Tibial nerve (tissue), 4 donors: ENCODE measurements around the gene QRFP.

Experiments used
- EP300 ChIP-seq, 2 donors: sonication (generic); formaldehyde crosslinking; IDR thresholded peaks; one replicate each; pipeline ENCODE4 v1.6.1; 2017; ENCODE audit warnings: antibody characterized with exemption in 2 of 2, mild to moderate bottlenecking in 1 of 2
- POLR2A ChIP-seq, 2 donors: fragments of 450-650 bp; IDR thresholded peaks; one replicate each; pipeline ENCODE4 v1.6.1; 2017; ENCODE audit warnings: antibody characterized with exemption in 2 of 2, mild to moderate bottlenecking in 2 of 2, moderate library complexity in 2 of 2
- TF ChIP-seq, protein P1 (sequence below), 5 experiments: fragments of 200-600 bp in 3 of 5; fragments of 450-650 bp in 2 of 5; sonication (generic) in 3 of 5; IDR thresholded peaks; one replicate each; pipeline ENCODE4 v1.5.1; 2016 to 2019; ENCODE audit warnings: antibody characterized with exemption in 5 of 5, mild to moderate bottlenecking in 3 of 5, moderate library complexity in 2 of 5

DNA sequence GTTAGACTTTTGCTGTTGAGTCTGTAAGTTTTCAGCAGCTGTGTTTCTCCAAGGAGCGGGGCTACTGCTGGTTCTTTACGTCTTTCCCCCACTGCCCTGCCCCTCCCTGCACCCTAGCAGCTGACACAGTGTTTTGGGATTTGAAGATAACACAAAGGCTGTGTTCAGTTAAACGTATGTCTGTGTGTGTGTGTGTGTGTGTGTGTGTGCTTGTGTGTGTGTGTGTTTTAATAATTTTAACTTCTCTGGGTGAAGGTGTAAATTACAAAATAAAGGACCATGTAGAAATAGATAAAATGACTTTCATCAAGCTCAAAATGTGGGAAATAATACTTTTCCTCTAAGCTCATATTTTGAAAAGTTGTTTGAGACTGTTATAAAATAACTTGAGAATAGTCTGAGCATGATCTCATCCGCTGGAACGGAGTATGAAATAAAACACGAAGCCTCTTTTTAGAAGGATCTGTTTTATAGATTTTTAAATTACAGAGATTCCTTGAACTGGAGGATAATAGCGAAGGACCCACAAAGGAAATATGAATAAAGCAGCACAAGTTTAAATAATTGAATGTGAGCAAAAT, 50.6 kb downstream of the QRFP start:
- TF ChIP-seq, protein P1, sequence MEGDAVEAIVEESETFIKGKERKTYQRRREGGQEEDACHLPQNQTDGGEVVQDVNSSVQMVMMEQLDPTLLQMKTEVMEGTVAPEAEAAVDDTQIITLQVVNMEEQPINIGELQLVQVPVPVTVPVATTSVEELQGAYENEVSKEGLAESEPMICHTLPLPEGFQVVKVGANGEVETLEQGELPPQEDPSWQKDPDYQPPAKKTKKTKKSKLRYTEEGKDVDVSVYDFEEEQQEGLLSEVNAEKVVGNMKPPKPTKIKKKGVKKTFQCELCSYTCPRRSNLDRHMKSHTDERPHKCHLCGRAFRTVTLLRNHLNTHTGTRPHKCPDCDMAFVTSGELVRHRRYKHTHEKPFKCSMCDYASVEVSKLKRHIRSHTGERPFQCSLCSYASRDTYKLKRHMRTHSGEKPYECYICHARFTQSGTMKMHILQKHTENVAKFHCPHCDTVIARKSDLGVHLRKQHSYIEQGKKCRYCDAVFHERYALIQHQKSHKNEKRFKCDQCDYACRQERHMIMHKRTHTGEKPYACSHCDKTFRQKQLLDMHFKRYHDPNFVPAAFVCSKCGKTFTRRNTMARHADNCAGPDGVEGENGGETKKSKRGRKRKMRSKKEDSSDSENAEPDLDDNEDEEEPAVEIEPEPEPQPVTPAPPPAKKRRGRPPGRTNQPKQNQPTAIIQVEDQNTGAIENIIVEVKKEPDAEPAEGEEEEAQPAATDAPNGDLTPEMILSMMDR (IDR thresholded peaks at IDR 0.05): no peak
- TF ChIP-seq POLR2A (IDR thresholded peaks at IDR 0.05) (no peak), EP300 (IDR thresholded peaks at IDR 0.05) (no peak)
